NCI-H2171 treated with DMSO at 0.1 percent for 48 hours (cell line): ENCODE results near the gene TRPV4.

Experiments used
- DNase-seq: peaks from one replicate; lab custom pipeline; 2025; lab: John Stamatoyannopoulos, UW

Gene TRPV4

GRCh38 chr12:109827566-109828550 lies 5.3 kb downstream of the TRPV4 start:
- DNase-seq, result no peak

GRCh38 chr12:109827080-109827479 lies 6.1 kb downstream of the TRPV4 start:
- no peak for DNase-seq

- DNase-seq, result no peak
Observed at GRCh38 chr12:109824731-109825130, 8.5 kb downstream of the TRPV4 start.

- DNase-seq, result no peak
Observed at GRCh38 chr12:109822951-109823411, 10.2 kb downstream of the TRPV4 start.

GRCh38 chr12:109822416-109822815 lies 10.8 kb downstream of the TRPV4 start:
- no peak for DNase-seq

GRCh38 chr12:109821968-109822367 lies 11.2 kb downstream of the TRPV4 start:
- no peak for DNase-seq

GRCh38 chr12:109820816-109821381 lies 12.3 kb downstream of the TRPV4 start:
- peak; percentile 99 for DNase-seq

GRCh38 chr12:109818905-109819500 lies 14.2 kb downstream of the TRPV4 start:
- DNase-seq, result peak; percentile 44

- DNase-seq, result no peak
Observed at GRCh38 chr12:109818253-109818652, 14.9 kb downstream of the TRPV4 start.

- DNase-seq, result no peak
Observed at GRCh38 chr12:109817627-109818231, 15.5 kb downstream of the TRPV4 start.

GRCh38 chr12:109816870-109817269 lies 16.3 kb downstream of the TRPV4 start:
- DNase-seq, result no peak

GRCh38 chr12:109815757-109816617 lies 17.2 kb downstream of the TRPV4 start:
- DNase-seq, result no peak

- DNase-seq, result no peak
Observed at GRCh38 chr12:109815225-109815624, 18.0 kb downstream of the TRPV4 start.

- DNase-seq, result no peak
Observed at GRCh38 chr12:109814600-109815150, 18.5 kb downstream of the TRPV4 start.

GRCh38 chr12:109813810-109814416 lies 19.3 kb downstream of the TRPV4 start:
- DNase-seq, result no peak

GRCh38 chr12:109811624-109811995 lies 21.6 kb downstream of the TRPV4 start:
- no peak for DNase-seq

- no peak for DNase-seq
Observed at GRCh38 chr12:109810954-109811623, 22.1 kb downstream of the TRPV4 start.

- DNase-seq, result no peak
Observed at GRCh38 chr12:109808876-109809646, 24.1 kb downstream of the TRPV4 start.

- no peak for DNase-seq
Observed at GRCh38 chr12:109807954-109808643, 25.1 kb downstream of the TRPV4 start.
